GM12891 (cell line): Measurements from ENCODE around the gene TES.
"Not testable (repeated sequence)": the region's sequence is repeated elsewhere in the genome, so short reads cannot be mapped to it uniquely, and the experiment has no call there.

ENCODE experiments used
- DNase-seq: peaks from one replicate; pipeline ENCODE4 v3.0.0; 2011; ENCODE audit warnings: low spot score; ENCODE audit not compliant: insufficient read length
- FAIRE-seq: peaks from 2 replicates; lab custom pipeline; 2011; peaks lifted over from hg19 to GRCh38; lab: Jason Lieb, UNC
- PAX5 ChIP-seq: IDR thresholded peaks from 2 replicates; pipeline ENCODE4 v1.6.1; 2011; ENCODE audit warnings: low read length, moderate library complexity, mild to moderate bottlenecking; ENCODE audit not compliant: insufficient read depth, severe bottlenecking
- POLR2A ChIP-seq: IDR thresholded peaks from 2 replicates; pipeline ENCODE4 v1.6.1; 2011; ENCODE audit warnings: low read depth, low read length, control low read depth
- POLR2AphosphoS5 ChIP-seq: IDR thresholded peaks from 2 replicates; pipeline ENCODE4 v1.6.1; 2011; ENCODE audit warnings: low read depth, low read length, control low read depth
- POU2F2 ChIP-seq: IDR thresholded peaks from 2 replicates; pipeline ENCODE4 v1.6.1; 2011; ENCODE audit warnings: low read depth, mild to moderate bottlenecking, control low read depth, low read length, moderate library complexity
- SPI1 ChIP-seq: IDR thresholded peaks from 2 replicates; pipeline ENCODE4 v1.6.1; 2011; ENCODE audit warnings: low read depth, low read length, control low read depth
- TAF1 ChIP-seq: IDR thresholded peaks from 2 replicates; pipeline ENCODE4 v1.6.1; 2011; ENCODE audit warnings: low read depth, low read length, control low read depth

TES gene

GRCh38 chr7:116239020-116239419, 28.7 kb downstream of the TES start:
- FAIRE-seq = no peak
- TF ChIP-seq POLR2A = no peak
- TF ChIP-seq SPI1 = no peak
- no peak for TF ChIP-seq TAF1
- no peak for TF ChIP-seq POU2F2
- no peak for TF ChIP-seq POLR2AphosphoS5
- TF ChIP-seq PAX5 = no peak
- DNase-seq = no peak

- FAIRE-seq = no peak
- no peak for DNase-seq
- TF ChIP-seq POU2F2 (no peak), POLR2AphosphoS5 (no peak), SPI1 (no peak), POLR2A (no peak), TAF1 (no peak), PAX5 (no peak)
Measured at GRCh38 chr7:116239434-116239833, 29.1 kb downstream of the TES start.

- FAIRE-seq (no peak), DNase-seq (no peak)
- TF ChIP-seq POLR2AphosphoS5 = no peak
- TF ChIP-seq TAF1 = no peak
Measured at GRCh38 chr7:116240024-116240668, 29.8 kb downstream of the TES start.

GRCh38 chr7:116241291-116241690, 31.0 kb downstream of the TES start:
- TF ChIP-seq POLR2A = no peak
- TF ChIP-seq SPI1 = no peak
- TF ChIP-seq PAX5 = no peak
- no peak for TF ChIP-seq POLR2AphosphoS5
- TF ChIP-seq POU2F2 = no peak
- TF ChIP-seq TAF1 = no peak
- FAIRE-seq (no peak), DNase-seq (no peak)

- DNase-seq (no peak), FAIRE-seq (no peak)
- TF ChIP-seq SPI1 (no peak), TAF1 (no peak), POLR2A (no peak), POLR2AphosphoS5 (no peak), PAX5 (no peak), POU2F2 (no peak)
Measured at GRCh38 chr7:116242178-116242577, 31.8 kb downstream of the TES start.

GRCh38 chr7:116242759-116243158, 32.4 kb downstream of the TES start:
- no peak for DNase-seq
- TF ChIP-seq POU2F2 (no peak), PAX5 (no peak), SPI1 (no peak), POLR2A (no peak), TAF1 (no peak)
- FAIRE-seq = no peak

- FAIRE-seq, DNase-seq: not testable (repeated sequence)
Measured at GRCh38 chr7:116244803-116245202, 34.5 kb downstream of the TES start.

- DNase-seq = no peak
- TF ChIP-seq POU2F2 = no peak
- no peak for TF ChIP-seq POLR2AphosphoS5
- no peak for TF ChIP-seq SPI1
- TF ChIP-seq PAX5 = no peak
- TF ChIP-seq TAF1 = no peak
- no peak for TF ChIP-seq POLR2A
- no peak for FAIRE-seq
Measured at GRCh38 chr7:116246357-116246756, 36.0 kb downstream of the TES start.

- no peak for TF ChIP-seq SPI1
- FAIRE-seq (no peak), DNase-seq (no peak)
Measured at GRCh38 chr7:116249969-116250553, 39.7 kb downstream of the TES start.

GRCh38 chr7:116251675-116252074, 41.3 kb downstream of the TES start:
- DNase-seq (no peak), FAIRE-seq (no peak)
- TF ChIP-seq PAX5 (no peak), POLR2A (no peak), TAF1 (no peak), POU2F2 (no peak), POLR2AphosphoS5 (no peak), SPI1 (no peak)
